Suprapubic skin (tissue), 4 donors: ENCODE data around the gene GATA1.

Experiments
- EP300 ChIP-seq: sonication (generic); formaldehyde crosslinking; IDR thresholded peaks from one replicate; pipeline ENCODE4 v1.6.1; 2017; ENCODE audit warnings: antibody characterized with exemption
- POLR2A ChIP-seq, 2 donors: fragments of 450-650 bp; IDR thresholded peaks; one replicate each; pipeline ENCODE4 v1.6.1; 2017; ENCODE audit warnings: antibody characterized with exemption in 2 of 2, mild to moderate bottlenecking in 2 of 2, moderate library complexity in 2 of 2
- POLR2AphosphoS5 ChIP-seq, 3 donors: sonication (generic); formaldehyde crosslinking; IDR thresholded peaks; one replicate each; pipeline ENCODE4 v1.6.1; 2017; ENCODE audit warnings: antibody characterized with exemption in 3 of 3
- TF ChIP-seq, protein P1 (sequence below), 2 donors: fragments of 200-600 bp in 1 of 2; fragments of 450-650 bp in 1 of 2; sonication (generic) in 1 of 2; IDR thresholded peaks; one replicate each; pipeline ENCODE4 v1.5.1; 2016 to 2019; ENCODE audit warnings: antibody characterized with exemption in 2 of 2, mild to moderate bottlenecking in 1 of 2, moderate library complexity in 1 of 2

- TF ChIP-seq POLR2A (IDR thresholded peaks at IDR 0.05) (no peak), EP300 (no peak), POLR2AphosphoS5 (IDR thresholded peaks at IDR 0.05) (no peak)
- TF ChIP-seq, protein P1, sequence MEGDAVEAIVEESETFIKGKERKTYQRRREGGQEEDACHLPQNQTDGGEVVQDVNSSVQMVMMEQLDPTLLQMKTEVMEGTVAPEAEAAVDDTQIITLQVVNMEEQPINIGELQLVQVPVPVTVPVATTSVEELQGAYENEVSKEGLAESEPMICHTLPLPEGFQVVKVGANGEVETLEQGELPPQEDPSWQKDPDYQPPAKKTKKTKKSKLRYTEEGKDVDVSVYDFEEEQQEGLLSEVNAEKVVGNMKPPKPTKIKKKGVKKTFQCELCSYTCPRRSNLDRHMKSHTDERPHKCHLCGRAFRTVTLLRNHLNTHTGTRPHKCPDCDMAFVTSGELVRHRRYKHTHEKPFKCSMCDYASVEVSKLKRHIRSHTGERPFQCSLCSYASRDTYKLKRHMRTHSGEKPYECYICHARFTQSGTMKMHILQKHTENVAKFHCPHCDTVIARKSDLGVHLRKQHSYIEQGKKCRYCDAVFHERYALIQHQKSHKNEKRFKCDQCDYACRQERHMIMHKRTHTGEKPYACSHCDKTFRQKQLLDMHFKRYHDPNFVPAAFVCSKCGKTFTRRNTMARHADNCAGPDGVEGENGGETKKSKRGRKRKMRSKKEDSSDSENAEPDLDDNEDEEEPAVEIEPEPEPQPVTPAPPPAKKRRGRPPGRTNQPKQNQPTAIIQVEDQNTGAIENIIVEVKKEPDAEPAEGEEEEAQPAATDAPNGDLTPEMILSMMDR (IDR thresholded peaks at IDR 0.05): no peak
Observed at GRCh38 chrX:48813644-48814043, 27.3 kb downstream of the GATA1 start.
